GM10847 (cell line): ENCODE measurements around the gene UGT1A8.

Experiments used
- POLR2A ChIP-seq: IDR thresholded peaks from 2 replicates; pipeline ENCODE4 v1.6.1; 2011; ENCODE audit not compliant: insufficient read length; ENCODE audit errors: extremely low read depth

The UGT1A8 gene

GRCh38 chr2:233679196-233679595 lies 61.8 kb downstream of the UGT1A8 start:
- TF ChIP-seq POLR2A = no peak

- no peak for TF ChIP-seq POLR2A
Measured at GRCh38 chr2:233680361-233681045, 63.1 kb downstream of the UGT1A8 start.

- no peak for TF ChIP-seq POLR2A
Measured at GRCh38 chr2:233681521-233682099, 64.2 kb downstream of the UGT1A8 start, which contains the start of gene UGT1A7. Gene UGT1A7, plus strand, starts transcription at chr2:233681901. Its CDS starts 37 bp downstream, at chr2:233681938.

GRCh38 chr2:233684640-233685039 lies 67.2 kb downstream of the UGT1A8 start:
- no peak for TF ChIP-seq POLR2A

GRCh38 chr2:233686928-233687327 lies 69.5 kb downstream of the UGT1A8 start:
- no peak for TF ChIP-seq POLR2A

GRCh38 chr2:233688341-233688740 lies 70.9 kb downstream of the UGT1A8 start:
- no peak for TF ChIP-seq POLR2A

GRCh38 chr2:233689031-233689430 lies 71.6 kb downstream of the UGT1A8 start:
- TF ChIP-seq POLR2A = no peak

- TF ChIP-seq POLR2A = no peak
Measured at GRCh38 chr2:233689501-233689900, 72.1 kb downstream of the UGT1A8 start.

GRCh38 chr2:233690444-233690843 lies 73.0 kb downstream of the UGT1A8 start:
- no peak for TF ChIP-seq POLR2A

GRCh38 chr2:233691443-233692433 lies 74.3 kb downstream of the UGT1A8 start:
- TF ChIP-seq POLR2A = no peak

- TF ChIP-seq POLR2A = no peak
Measured at GRCh38 chr2:233692648-233693047, 75.2 kb downstream of the UGT1A8 start, which contains the start of gene UGT1A6. Gene UGT1A6, plus strand, starts transcription at chr2:233692890. Its CDS starts 115 bp downstream, at chr2:233693005.

- TF ChIP-seq POLR2A = no peak
Measured at GRCh38 chr2:233693963-233694362, 76.5 kb downstream of the UGT1A8 start.

- TF ChIP-seq POLR2A = no peak
Measured at GRCh38 chr2:233698740-233699139, 81.3 kb downstream of the UGT1A8 start.

- no peak for TF ChIP-seq POLR2A
Measured at GRCh38 chr2:233699424-233700027, 82.1 kb downstream of the UGT1A8 start.

- no peak for TF ChIP-seq POLR2A
Measured at GRCh38 chr2:233700028-233700635, 82.7 kb downstream of the UGT1A8 start.
